HG03175 (cell line): ENCODE data around the gene NR2F6.
"Not testable (repeated sequence)": the region's sequence is repeated elsewhere in the genome, so short reads cannot be mapped to it uniquely, and the experiment has no call there.

ENCODE experiments used
- ATAC-seq: cut with Tn5 transposase; IDR thresholded peaks from one replicate; pipeline ENCODE4 v1.9.1; 2021; ENCODE audit warnings: mild to moderate bottlenecking, moderate library complexity; ENCODE audit not compliant: unreplicated experiment

Gene NR2F6

DNA sequence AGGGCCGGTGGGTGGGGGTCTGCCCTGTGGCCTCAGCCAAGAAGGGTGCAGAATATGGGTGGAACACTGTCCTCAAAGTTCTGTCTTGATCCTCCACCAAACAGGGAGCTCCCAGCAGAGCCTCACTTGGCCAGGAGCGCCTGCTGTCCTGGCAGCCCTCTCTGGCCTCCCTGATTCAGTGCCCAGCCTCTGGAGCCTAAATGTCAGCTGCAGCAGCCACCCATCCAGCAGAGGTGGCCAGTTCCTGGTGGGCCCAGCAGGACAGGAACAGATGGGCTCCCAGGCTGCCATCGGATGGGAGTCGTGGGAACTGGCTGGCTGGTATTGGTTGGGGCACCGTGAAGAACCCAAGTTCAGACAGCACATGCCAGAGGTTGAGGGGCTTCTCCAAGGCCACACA, 32.4 kb downstream of the NR2F6 start:
- no peak for ATAC-seq

DNA sequence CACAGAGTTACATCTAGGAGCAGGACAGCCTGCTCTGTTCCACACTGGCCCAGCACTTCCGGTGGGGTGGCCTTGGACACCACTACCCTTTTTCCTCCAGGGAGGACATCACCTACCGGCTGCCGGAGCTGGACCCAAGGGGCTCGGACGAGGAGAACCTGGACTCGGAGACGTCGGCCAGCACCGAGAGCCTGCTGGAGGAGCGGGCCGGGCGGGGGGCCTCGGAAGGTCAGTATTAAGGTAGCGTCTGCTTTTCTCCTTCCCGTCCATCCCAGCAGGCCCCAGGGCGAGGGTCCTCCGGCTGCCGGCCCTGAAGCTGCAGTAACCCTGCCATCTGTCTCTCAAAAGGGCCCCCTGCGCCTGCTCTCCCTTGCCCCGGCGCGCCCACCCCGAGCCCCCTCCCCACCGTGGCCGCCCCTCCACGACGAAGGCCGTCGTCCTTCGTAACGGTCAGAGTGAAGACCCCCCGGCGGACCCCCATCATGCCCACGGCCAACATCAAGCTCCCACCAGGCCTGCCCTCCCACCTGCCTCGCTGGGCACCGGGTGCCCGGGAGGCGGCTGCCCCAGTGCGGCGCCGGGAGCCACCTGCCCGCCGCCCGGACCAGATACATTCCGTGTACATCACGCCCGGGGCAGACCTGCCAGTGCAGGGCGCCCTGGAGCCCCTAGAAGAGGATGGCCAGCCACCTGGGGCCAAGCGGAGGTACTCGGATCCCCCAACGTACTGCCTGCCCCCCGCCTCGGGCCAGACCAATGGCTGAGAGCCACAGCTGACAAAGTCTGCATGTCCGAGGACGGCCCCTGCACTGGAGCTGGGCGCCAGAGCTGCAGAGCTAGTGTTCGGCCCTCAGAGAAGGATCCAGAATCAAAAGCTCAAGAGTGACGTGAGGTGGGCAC, 33.9 kb downstream of the NR2F6 start:
- ATAC-seq, result no peak

DNA sequence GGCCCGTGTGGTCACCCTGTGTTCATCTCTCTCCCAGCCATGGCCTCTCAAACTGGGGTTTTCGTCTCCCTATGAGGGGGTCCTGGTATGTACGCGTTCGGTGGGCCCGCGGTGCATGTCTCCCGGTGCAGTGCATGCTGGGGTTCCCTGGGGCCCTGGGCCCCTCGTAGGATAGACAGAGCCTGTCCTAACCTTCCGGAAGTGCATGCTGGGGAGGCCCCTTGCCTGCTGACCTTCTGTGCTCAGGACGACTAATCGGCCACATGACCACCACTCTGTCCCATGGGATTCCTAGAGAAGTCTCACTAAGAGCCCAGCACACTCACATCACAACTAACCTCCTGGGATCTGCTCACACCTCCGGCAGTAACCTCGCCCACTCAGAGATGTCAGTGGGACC, 35.4 kb downstream of the NR2F6 start:
- no peak for ATAC-seq

DNA sequence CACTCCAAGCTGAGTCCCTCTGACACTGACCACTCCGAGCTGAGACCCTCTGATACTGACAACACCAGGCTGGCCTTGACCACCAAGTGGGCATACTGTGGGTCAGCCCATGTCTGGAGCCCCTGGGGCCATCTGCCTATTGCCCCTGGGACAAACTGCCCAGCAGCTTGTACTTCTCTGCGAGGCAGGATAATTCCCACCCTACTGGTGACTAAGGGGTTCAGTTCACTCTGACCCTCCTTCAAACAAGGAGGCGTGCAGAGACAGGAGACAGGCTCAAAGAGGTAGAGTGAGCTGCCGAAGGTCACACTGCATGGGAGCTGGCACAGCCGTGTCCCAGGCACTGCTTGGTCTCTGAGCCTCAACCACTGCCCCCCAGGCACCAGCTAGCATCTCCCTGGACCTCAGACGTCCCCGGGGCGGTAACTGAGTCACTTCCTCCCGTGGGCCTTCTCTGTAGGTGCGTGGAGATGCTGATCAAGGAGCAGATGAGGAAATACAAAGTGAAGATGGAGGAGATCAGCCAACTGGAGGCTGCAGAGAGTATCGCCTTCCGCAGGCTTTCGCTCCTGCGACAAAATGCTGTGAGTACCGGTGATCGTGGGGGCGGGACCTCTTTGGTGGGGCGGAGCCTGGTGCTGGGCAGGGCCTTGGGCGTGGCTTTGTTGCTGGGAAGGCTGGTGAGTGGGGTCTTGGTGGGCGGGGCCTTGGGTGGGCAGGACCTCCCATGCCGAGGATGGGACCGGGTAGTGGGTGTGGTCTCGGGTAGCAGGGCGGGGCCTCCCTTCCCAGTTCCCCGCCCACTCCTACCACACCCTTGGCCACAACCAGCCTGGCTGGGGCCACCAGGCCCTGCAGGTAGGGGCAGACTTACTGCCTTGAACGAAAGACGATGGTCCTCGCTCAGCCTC, 36.3 kb downstream of the NR2F6 start:
- ATAC-seq, result no peak

DNA sequence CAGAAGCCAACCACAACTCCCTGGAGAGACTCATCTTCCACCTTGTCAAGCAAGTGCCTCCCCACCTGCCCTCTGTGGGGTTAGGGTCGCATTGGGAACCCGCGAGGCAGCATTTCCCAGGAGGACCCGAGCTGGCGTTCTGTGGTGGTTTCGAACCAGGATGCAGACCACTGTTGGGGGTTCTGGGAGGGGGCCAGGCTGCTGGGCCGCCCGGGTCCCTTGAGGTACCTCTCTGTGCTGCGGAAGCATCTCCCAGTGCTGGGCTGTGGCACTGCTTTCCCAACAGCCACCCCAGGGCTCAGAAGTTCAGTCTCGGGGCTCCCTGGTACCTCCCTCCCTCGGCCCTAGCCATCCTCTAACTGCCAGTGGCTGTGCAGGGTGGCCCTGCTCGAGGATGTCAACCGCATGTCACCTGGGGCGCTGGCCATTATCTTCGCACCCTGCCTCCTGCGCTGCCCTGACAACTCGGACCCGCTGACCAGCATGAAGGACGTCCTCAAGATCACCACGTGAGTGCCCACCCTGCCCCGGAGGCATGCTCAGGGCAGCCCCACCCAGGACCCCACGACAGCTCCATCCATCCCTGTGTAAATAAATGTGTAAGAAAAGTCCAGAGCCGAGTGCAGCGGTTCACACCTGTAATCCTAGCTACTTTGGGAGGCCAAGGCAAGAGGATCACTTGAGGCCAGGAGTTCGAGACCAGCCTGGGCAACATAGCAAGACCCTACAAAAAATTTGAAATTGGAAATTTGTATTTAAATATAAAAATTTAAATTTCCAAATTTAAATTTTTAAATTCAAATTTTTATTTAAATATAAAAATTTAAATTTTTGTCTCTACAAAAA, 38.8 kb downstream of the NR2F6 start:
- no peak for ATAC-seq

DNA sequence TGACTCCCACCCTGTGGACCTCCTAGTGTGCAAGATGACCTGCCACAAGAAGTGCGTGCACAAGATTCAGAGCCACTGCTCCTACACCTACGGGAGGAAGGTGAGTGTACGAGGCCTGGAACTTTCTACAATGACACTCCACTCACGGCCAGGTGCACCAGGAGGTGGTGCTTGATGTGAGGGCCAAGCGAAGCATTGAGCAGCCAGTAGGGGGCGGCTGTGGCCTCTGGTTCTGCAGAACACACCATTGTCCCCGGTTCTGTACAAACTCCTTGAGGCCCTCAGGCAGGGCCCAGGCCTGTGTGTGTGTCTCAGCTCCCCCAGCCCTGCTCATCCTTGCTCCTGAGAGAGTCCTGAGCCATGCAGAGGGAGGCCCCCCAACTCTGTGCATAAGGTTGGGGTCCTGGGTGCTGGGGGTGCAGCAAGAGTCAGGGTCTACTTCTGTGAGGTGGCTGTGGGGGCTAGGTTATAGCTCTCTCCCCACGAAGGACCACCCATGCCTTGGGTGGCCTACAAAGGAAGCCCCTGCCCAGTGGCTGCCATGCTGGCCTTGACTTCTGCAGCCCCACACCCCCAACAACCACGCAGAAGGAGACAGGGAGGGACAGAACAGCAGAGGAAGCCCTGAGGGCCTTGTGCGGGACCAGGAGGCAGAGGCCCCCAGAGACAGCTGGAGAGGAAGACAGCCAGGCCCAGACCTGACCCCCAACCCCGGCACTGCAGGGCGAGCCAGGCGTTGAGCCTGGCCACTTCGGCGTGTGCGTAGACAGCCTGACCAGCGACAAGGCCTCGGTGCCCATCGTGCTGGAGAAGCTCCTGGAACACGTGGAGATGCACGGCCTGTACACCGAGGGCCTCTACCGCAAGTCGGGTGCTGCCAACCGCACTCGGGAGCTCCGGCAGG, 40.2 kb downstream of the NR2F6 start:
- no peak for ATAC-seq

DNA sequence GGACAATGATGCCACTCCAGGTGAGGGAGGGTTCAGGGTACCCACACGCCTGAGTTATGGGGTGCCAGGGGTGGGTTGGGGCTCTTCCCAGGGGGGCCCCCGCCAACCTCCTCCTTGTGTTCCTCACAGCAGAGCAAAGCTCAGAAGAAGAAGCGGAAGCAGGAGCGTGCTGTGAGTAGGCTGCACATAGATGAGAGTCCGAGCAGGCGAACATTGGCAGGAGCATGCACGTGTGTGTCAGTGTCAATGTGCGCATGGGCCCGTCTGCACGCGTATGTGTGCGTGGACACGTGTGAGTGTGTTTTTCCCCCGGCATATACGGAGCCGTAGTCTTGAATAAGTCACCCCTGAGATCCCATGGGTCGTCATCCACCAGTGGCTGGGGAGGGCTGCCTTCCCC, 43.0 kb downstream of the NR2F6 start:
- ATAC-seq, result no peak

DNA sequence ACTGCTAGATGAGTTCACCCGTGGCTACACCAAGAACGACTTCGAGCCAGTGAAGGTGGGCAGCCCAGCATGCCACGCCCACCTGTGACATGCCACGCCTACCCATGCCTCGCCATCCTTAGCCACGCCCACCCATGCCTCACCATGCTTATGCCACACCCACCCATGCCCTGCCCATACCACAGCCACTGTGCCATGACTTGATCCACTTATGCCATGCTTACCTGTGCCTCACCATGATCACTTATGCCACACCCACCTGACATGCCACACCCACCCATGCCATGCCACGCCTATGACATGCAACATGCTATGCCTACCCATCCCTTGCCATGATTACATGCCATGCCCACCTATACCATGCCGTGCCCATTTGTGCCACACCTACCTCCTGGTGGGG, 43.5 kb downstream of the NR2F6 start:
- no peak for ATAC-seq

DNA sequence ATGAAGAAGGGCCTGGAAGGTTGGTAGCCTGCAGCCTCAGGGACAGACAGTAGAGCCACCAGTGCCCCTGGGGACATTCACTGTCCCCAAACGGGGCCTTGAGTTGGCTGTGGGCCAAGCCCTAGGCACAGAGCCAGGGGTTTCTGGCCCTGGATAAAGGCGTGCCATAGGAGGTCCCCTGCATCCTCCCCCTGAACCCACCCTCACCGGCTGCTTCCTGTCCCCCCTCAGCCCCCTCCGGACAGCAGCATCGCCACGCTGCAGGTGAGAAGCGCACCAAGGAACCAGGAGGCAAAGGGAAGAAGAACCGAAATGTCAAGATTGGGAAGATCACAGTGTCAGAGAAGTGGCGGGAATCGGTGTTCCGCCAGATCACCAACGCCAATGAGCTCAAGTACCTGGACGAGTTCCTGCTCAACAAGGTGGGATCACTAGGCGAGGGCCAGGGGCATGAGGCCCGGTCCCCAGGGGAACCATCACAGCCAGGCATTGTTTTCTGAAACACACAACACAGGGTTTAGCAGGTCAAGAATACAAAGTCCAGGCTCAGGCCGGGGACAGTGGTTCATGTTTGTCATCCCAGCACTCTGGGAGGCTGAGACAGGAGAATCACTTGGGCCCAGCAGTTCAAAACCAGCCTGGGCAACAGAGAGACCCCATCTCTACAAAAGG, 45.2 kb downstream of the NR2F6 start:
- ATAC-seq, result no peak

DNA sequence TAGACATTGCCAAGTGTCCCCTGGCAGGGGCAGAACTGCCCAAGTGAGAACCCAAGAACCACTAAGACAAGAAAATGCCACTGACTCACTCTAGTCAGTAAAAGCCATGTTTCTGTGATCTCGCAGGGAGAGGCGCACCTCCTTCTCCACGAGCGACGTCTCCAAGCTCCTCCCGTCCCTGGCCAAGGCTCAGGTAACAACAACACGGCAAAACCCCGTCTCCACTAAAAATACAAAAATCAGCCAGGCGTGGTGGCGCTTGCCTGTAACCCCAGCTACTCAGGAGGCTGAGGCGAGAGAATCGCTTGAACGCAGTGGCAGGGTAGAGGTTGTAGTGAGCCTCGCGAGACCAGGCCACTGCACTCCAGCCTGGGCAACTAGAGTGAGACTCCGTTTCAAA, 48.1 kb downstream of the NR2F6 start:
- ATAC-seq, result no peak

DNA sequence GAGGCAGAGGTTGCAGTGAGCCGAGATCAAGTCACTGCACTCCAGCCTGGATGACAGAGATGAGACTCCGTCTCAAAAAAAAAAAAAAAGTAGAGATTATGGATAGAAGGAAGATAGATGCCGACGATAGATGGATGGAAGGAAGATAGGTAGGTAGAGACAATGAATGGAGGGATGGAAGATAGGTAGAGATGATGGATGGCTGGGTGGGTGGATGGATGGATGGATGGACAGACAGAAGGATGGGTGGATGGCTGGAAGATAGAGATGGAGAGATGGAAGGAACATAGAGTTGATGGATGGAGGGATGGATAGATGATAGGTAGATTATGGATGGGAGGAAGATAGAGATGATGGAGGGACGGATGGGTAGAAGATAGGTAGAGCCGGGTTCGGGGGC, 49.1 kb downstream of the NR2F6 start:
- ATAC-seq, result no peak

DNA sequence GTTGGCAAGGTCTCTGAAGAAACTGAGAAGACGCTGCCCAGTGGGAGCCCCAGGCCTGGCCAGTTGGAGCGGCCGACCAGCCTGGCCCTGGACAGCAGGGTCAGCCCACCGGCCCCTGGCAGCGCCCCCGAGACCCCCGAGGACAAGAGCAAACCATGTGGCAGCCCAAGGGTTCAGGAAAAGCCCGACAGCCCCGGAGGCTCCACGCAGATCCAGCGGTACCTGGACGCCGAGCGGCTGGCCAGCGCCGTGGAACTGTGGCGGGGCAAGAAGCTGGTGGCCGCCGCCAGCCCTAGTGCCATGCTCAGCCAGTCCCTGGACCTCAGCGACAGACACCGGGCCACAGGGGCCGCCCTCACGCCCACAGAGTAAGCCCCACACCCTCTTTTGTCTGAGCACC, 50.6 kb downstream of the NR2F6 start:
- no peak for ATAC-seq

DNA sequence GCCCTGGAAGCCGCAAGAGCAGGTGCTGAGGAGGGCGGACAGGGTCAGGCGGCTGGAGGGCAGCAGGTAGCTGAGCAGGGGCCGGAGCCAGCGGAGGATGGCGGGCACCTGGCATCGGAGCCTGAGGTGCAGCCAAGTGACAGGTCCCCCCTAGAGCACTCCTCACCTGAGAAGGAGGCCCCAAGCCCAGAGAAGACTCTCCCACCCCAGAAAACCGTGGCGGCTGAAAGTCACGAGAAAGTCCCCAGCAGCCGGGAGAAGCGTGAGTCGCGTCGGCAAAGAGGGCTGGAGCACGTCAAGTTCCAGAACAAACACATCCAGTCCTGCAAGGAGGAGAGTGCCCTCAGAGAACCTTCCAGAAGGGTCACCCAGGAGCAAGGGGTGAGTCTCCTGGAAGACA, 51.1 kb downstream of the NR2F6 start:
- no peak for ATAC-seq

DNA sequence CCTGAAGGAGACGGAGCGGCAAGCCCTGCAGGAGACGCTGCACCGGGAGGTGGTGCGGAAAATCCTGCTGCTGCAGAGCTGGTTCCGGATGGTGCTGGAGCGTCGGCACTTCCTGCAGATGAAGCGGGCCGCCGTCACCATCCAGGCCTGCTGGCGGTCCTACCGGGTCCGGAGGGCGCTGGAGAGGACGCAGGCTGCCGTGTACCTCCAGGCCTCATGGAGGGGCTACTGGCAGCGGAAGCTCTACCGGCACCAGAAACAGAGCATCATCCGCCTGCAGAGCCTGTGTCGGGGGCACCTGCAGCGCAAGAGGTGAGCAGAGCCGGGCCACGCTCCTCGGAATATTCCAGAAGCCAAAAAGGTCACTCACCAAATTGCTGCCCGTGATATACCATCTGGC, 53.0 kb downstream of the NR2F6 start:
- no peak for ATAC-seq

DNA sequence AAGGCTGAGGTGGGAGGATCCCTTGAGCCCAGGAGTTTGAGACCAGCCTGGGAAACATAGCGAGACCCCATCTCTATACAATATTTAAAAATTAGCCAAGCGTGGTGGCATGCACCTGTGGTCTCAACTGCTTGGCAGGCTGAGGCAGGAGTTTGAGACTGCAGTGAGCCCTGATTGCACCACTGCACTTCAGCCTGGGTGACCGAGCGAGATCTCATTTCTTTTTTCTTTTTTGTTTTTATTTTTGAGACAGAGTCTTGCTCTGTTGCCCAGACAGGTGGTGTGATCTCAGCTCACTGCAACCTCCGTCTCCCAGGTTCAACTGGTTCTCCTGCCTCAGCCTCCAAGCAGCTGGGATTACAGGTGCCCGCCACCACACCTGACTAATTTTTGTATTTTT, 54.0 kb downstream of the NR2F6 start:
- not testable (repeated sequence) for ATAC-seq

DNA sequence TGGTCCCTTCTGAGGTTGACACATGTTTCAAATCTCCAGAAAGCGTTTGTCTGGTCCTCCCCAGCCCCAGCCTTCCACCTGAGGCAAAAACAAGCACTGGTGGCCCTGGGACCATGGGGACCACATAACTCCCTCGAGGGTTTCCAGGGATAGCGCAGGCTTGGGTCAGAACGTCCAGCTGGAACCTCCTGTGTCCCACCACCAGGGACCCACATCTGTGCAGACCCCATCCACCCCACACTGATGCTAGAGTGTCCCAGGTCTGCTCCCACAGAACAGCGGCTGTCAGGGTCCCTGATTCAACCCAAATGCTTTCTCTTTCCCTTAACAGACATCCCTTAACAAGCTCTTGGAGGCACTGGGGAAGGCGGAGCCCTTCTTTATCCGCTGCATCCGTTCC, 60.1 kb downstream of the NR2F6 start:
- ATAC-seq, result no peak

DNA sequence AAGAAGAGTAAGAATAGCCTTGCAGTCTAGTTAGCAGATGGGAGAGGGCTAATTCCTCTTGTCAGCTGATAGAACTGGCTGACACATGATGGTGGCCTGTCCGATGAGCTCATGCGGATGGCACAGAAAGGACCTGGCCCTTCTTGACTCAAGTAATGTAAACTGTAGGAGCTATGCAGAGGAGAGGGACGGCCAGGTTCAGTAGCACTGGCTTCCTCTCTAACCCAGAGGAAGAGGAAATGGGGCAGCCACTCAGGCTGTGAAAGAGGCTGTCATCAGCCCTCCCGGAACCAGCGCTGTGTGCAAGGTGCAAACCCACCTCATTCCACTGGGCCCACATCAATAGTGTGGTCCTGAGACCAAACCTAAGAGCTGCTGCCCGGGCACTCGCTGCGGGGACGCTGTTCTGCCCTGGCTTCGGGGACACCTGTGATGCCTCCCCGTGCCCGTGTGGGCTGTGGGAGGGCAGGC, 61.3 kb downstream of the NR2F6 start:
- no peak for ATAC-seq

DNA sequence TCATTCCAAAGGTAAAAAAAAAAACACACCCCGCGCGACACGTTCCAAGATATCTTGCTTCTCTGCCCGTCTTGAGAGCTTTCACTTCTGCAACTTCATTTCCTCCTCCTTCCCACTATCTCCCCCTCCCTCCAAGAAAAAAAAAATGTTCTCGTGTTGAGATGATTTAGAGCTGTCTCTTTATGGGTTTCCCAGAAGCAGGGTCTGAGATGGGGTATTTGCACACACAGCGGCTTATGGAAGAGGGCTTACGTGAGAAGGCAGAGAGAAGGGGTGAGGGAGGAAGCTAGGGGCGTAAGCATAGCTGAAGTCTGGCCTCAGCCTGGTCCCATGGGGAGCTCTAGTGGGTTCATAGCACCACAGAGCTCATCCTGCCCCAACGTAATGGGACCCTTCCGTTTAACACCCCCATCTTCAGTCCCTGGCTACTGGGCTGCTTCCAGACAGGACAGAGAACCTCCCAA, 61.8 kb downstream of the NR2F6 start:
- no peak for ATAC-seq

DNA sequence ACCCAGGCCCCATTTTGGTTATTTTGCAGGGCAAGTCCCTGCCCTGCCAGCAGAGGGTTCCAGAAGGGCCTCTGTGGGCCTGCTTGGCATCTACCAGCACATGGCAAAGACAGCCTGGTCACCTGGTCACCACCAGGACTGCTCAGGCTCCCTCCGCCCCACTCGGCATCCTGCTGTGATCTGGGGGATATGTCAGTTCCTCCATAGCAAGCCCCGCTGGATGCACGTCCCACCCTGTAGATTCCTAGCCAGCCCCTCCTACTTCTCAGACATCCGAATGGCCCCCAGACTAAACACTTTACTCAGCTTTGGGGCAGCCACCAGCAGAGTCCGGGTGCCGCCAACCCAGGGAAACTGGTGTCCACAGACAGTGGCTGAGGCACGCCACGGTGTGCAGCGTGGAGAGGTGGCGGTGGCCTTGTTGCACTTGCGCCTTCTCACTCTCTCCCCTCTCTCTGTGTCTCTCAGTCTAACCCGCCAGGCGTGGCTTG, 62.4 kb downstream of the NR2F6 start:
- ATAC-seq, result no peak
